ENCODE measurements around the gene ELOVL6. TPM values are rescaled to one million over a fixed set of nuclear protein-coding genes. Genes with fewer than 3 reads are reported as not detected.

ELOVL6 gene
- total RNA-seq, 2 donors from 2014 or later: 1.1 TPM

GRCh38 chr4:110132816-110133719, 65.3 kb downstream of the ELOVL6 start:
- DNase-seq (ENCODE audit: low spot score): no peak
- no peaks in the 10 kb centered on the region for H3K9me3 ChIP-seq
- H3K4me3 ChIP-seq: no peak overlapping the region
- no peak overlapping the region for H3K27ac ChIP-seq
- H3K36me3 ChIP-seq: no peaks in the 10 kb centered on the region
- TF ChIP-seq CTCF (IDR thresholded peaks at IDR 0.05): no peak
- H3K4me1 ChIP-seq: no peaks in the 10 kb centered on the region
- H3K27me3 ChIP-seq: no peaks in the 10 kb centered on the region

- no peak for DNase-seq (ENCODE audit: low spot score)
- no peak overlapping the region for H3K4me3 ChIP-seq
- no peaks in the 10 kb centered on the region for H3K27me3 ChIP-seq
- H3K36me3 ChIP-seq: no peaks in the 10 kb centered on the region
- no peak for TF ChIP-seq CTCF (IDR thresholded peaks at IDR 0.05)
- H3K9me3 ChIP-seq: no peaks in the 10 kb centered on the region
- H3K27ac ChIP-seq: no peak overlapping the region
- H3K4me1 ChIP-seq: no peaks in the 10 kb centered on the region
These were observed 66.5 kb downstream of the ELOVL6 start for GRCh38 chr4:110131916-110132315.

GRCh38 chr4:110130576-110131358, 67.6 kb downstream of the ELOVL6 start:
- no peaks in the 10 kb centered on the region for H3K36me3 ChIP-seq
- no peak overlapping the region for H3K27ac ChIP-seq
- no peak for DNase-seq (ENCODE audit: low spot score)
- TF ChIP-seq CTCF (IDR thresholded peaks at IDR 0.05): no peak
- no peaks in the 10 kb centered on the region for H3K27me3 ChIP-seq
- no peaks in the 10 kb centered on the region for H3K9me3 ChIP-seq
- H3K4me1 ChIP-seq: no peaks in the 10 kb centered on the region
- no peak overlapping the region for H3K4me3 ChIP-seq

- Histone ChIP-seq H3K27ac (no peak overlapping the region), H3K36me3 (no peaks in the 10 kb centered on the region), H3K9me3 (no peaks in the 10 kb centered on the region), H3K4me3 (no peak overlapping the region), H3K27me3 (no peaks in the 10 kb centered on the region), H3K4me1 (no peaks in the 10 kb centered on the region)
- no peak for DNase-seq (ENCODE audit: low spot score)
- TF ChIP-seq CTCF (IDR thresholded peaks at IDR 0.05): no peak
These were observed 68.9 kb downstream of the ELOVL6 start for GRCh38 chr4:110129544-110129943.

- Histone ChIP-seq H3K27ac (no peak overlapping the region), H3K27me3 (no peaks in the 10 kb centered on the region), H3K4me3 (no peak overlapping the region), H3K36me3 (no peaks in the 10 kb centered on the region), H3K4me1 (no peaks in the 10 kb centered on the region), H3K9me3 (no peaks in the 10 kb centered on the region)
- TF ChIP-seq CTCF (IDR thresholded peaks at IDR 0.05): no peak
- DNase-seq (ENCODE audit: low spot score): no peak
These were observed 69.9 kb downstream of the ELOVL6 start for GRCh38 chr4:110128472-110128919.

Data from right atrium auricular region (tissue), 2 donors.